Loucy (cell line): ENCODE data around the gene SLC6A11.

ENCODE experiments used
- EZH2phosphoT487 ChIP-seq: fragments of 200-600 bp; IDR thresholded peaks from 2 replicates; pipeline ENCODE4 v1.6.1; 2018; ENCODE audit warnings: antibody characterized with exemption, mild to moderate bottlenecking, moderate library complexity, borderline replicate concordance
- TF ChIP-seq, protein P1 (sequence below): fragments of 200-600 bp; sonication (generic); conservative IDR thresholded peaks from 2 replicates; pipeline ENCODE4 v1.5.1; 2014; ENCODE audit warnings: mild to moderate bottlenecking, antibody characterized with exemption, low read length

DNA sequence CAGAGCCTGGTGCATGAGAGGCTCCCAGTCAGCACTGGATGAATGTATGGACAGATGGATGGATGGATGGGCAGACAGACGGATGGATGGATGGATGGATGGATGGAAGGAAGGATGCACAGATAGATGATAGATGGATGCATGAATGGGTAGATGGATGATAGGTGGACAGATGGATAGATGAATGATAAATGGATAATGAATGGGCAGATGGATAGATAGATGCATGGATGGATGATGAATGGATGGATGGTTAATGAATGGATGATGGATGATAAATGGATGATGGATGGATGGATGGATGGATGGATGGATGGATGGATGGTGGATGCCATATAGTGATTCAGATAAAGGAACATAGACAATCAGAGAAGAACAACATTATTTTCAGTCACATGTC, 71.0 kb downstream of the SLC6A11 start:
- TF ChIP-seq, protein P1, sequence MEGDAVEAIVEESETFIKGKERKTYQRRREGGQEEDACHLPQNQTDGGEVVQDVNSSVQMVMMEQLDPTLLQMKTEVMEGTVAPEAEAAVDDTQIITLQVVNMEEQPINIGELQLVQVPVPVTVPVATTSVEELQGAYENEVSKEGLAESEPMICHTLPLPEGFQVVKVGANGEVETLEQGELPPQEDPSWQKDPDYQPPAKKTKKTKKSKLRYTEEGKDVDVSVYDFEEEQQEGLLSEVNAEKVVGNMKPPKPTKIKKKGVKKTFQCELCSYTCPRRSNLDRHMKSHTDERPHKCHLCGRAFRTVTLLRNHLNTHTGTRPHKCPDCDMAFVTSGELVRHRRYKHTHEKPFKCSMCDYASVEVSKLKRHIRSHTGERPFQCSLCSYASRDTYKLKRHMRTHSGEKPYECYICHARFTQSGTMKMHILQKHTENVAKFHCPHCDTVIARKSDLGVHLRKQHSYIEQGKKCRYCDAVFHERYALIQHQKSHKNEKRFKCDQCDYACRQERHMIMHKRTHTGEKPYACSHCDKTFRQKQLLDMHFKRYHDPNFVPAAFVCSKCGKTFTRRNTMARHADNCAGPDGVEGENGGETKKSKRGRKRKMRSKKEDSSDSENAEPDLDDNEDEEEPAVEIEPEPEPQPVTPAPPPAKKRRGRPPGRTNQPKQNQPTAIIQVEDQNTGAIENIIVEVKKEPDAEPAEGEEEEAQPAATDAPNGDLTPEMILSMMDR: no peak
- TF ChIP-seq EZH2phosphoT487: no peak
